K562 (cell line): ENCODE data around the gene ELMO1. TPM values are rescaled to one million over a fixed set of nuclear protein-coding genes. Genes with fewer than 3 reads are reported as not detected.

Source experiments
- ATAC-seq: fragments of 200-7000 bp; cut with Tn5 transposase; 3 replicates; pipeline ENCODE4 v1.9.1; 2020; ENCODE audit warnings: moderate library complexity
- BruUV-seq: library from RNA; stranded (reverse); fragments of 400-500 nt; replicated peaks from 2 replicates; lab custom pipeline; 2021; lab: Mats Ljungman, UMichigan
- CTCF ChIA-PET: fragments of 300-600 bp; formaldehyde crosslinking; extraction: SDS; loops from one replicate; lab custom pipeline; 2021; ENCODE audit warnings: low intra/inter-chr PET ratio; lab: Yijun Ruan, JAX
- POLR2A ChIA-PET: fragments of 300-600, 350-650 bp; sonication (Branson Sonifier 250); formaldehyde crosslinking; extraction: SDS; loops from one replicate; lab custom pipeline; 2021; ENCODE audit warnings: antibody characterized with exemption, inconsistent platforms; lab: Yijun Ruan, JAX
- DNase-seq, 4 experiments: peaks; one replicate each; pipeline versions ENCODE4 v3.0.0 to v3.0.0-alpha.2; 2011 to 2018; ENCODE audit warnings: low spot score in 3 of 4, mixed read lengths in 3 of 4; ENCODE audit errors: extremely low read depth in 1 of 4
- FAIRE-seq: peaks from 2 replicates; lab custom pipeline; 2011; peaks lifted over from hg19 to GRCh38; lab: Jason Lieb, UNC
- H2AFZ ChIP-seq: 2 replicates; pipeline ENCODE4 v1.6.0; 2011; ENCODE audit warnings: low read depth, low read length, control low read depth, inconsistent platforms
- H3K27ac ChIP-seq: fragments of 200-600 bp; 3 replicates; pipeline ENCODE4 v1.8.0; 2011; ENCODE audit warnings: low read depth, mild to moderate bottlenecking, control low read depth, inconsistent platforms, low read length, moderate library complexity, mixed read lengths; ENCODE audit errors: extremely low read depth
- H3K27me3 ChIP-seq, 2 experiments: fragments of 300-600 bp in 1 of 2; 2 replicates in 1 of 2; 3 replicates in 1 of 2; pipeline versions ENCODE4 v1.6.0 to v1.8.0; 2011; ENCODE audit warnings: inconsistent platforms in 2 of 2, low read length in 2 of 2, mild to moderate bottlenecking in 1 of 2, mixed read lengths in 1 of 2, moderate library complexity in 1 of 2; ENCODE audit not compliant: control insufficient read depth in 2 of 2, insufficient read depth in 2 of 2
- H3K36me3 ChIP-seq: fragments of 300-600 bp; 3 replicates; pipeline ENCODE4 v1.8.0; 2011; ENCODE audit warnings: mild to moderate bottlenecking, low read length, inconsistent platforms; ENCODE audit not compliant: control insufficient read depth, insufficient read depth
- H3K4me1 ChIP-seq, 2 experiments: fragments of 200-600 bp in 1 of 2; replicated peaks in 1 of 2; 2 replicates in 1 of 2; 3 replicates in 1 of 2; pipeline versions ENCODE4 v1.5.1 to v1.8.0; 2011; ENCODE audit warnings: inconsistent platforms in 2 of 2, low read length in 2 of 2, mild to moderate bottlenecking in 1 of 2, mixed read lengths in 1 of 2, moderate library complexity in 1 of 2; ENCODE audit not compliant: control insufficient read depth in 2 of 2, insufficient read depth in 2 of 2
- H3K4me2 ChIP-seq: 2 replicates; pipeline ENCODE4 v1.6.1; 2011; ENCODE audit warnings: low read length, control low read depth, inconsistent platforms, mixed read lengths; ENCODE audit not compliant: insufficient read depth
- H3K4me3 ChIP-seq: fragments of 200-600 bp; sonication (generic), shearing (Covaris generic); 2 replicates; pipeline ENCODE4 v1.5.1; 2016; ENCODE audit warnings: control low read depth, inconsistent platforms
- H3K79me2 ChIP-seq: fragments of 200-600 bp; 3 replicates; pipeline ENCODE4 v1.8.0; 2011; ENCODE audit warnings: low read length, inconsistent platforms; ENCODE audit not compliant: control insufficient read depth, insufficient read depth
- H3K9ac ChIP-seq, 2 experiments: 2 replicates each; pipeline versions ENCODE4 v1.6.0 to v1.6.1; 2011; ENCODE audit warnings: low read depth in 2 of 2, low read length in 2 of 2, control low read depth in 1 of 2, inconsistent platforms in 1 of 2, mild to moderate bottlenecking in 1 of 2, mixed read lengths in 1 of 2; ENCODE audit not compliant: insufficient read depth in 1 of 2
- H3K9me1 ChIP-seq: one replicate; pipeline ENCODE4 v1.6.0; 2011; ENCODE audit warnings: inconsistent platforms, mild to moderate bottlenecking, low read length, moderate library complexity; ENCODE audit not compliant: control insufficient read depth, insufficient read depth
- H3K9me3 ChIP-seq: replicated peaks from 2 replicates; pipeline ENCODE4 v1.5.1; 2011; ENCODE audit warnings: low read depth, low read length, inconsistent platforms; ENCODE audit not compliant: control insufficient read depth, insufficient read depth
- H4K20me1 ChIP-seq: replicated peaks from 2 replicates; pipeline ENCODE4 v1.6.1; 2011; ENCODE audit warnings: low read length, inconsistent platforms, mixed read lengths; ENCODE audit not compliant: control insufficient read depth, insufficient read depth
- MAFK ChIP-seq: IDR thresholded peaks from 2 replicates; pipeline ENCODE4 v1.6.1; 2011; ENCODE audit warnings: low read length, improper control_type of control experiment
- ZNF146 ChIP-seq: IDR thresholded peaks from one replicate; pipeline ENCODE4 v1.6.1; 2018; ENCODE audit warnings: missing compliant biosample characterization; ENCODE audit not compliant: unreplicated experiment
- WGBS: fragments of 100-300 bp; shearing (Covaris generic); methylation state at CpG from one replicate; pipeline ENCODE4 v1.1.6; 2016; ENCODE audit warnings: low coverage, mixed read lengths; ENCODE audit not compliant: insufficient coverage; ENCODE audit errors: missing lambda C conversion rate; 5-methylcytosine and 5-hydroxymethylcytosine counted together
- in situ Hi-C: fragments of 300-500 bp; cut with MboI; formaldehyde crosslinking; loops from 4 replicates; pipeline ENCODE4 v1.15.0; 2018; ENCODE audit warnings: inconsistent platforms, mixed read lengths
- intact Hi-C: fragments of 100-400 bp; cut with micrococcal nuclease; formaldehyde crosslinking; loops from 2 replicates; pipeline ENCODE4 v1.14.2; 2022
- polyA plus RNA-seq, 8 experiments: library from polyadenylated mRNA; depleted of rRNA in 4 of 8; stranded (reverse) in 5 of 8; unstranded in 3 of 8; fragments of >200 nt; fragmentation: Nextera tagmentation in 2 of 8; fragmentation: Illumina TruSeq in 1 of 8; extraction: Ambion mirVana in 2 of 8; extraction: Trizol in 1 of 8; gene quantifications; 2 replicates each; pipeline versions ENCODE4 v1.2.1 to v1.2.3, GENCODE V29; 2011 to 2014; ENCODE audit warnings: inconsistent platforms in 1 of 8, missing spikeins in 1 of 8
- total RNA-seq, 7 experiments: library from RNA; depleted of rRNA in 6 of 7; stranded (reverse); fragments of >200 nt in 6 of 7; fragmentation: Illumina TruSeq in 2 of 7; extraction: Trizol in 2 of 7; gene quantifications; 2 replicates each; pipeline versions ENCODE4 v1.2.1 to v1.2.3, GENCODE V29; 2011 to 2021; ENCODE audit warnings: low replicate concordance in 1 of 7
- TF ChIP-seq, protein P1 (sequence below): fragments of 450-650 bp; IDR thresholded peaks from 2 replicates; pipeline ENCODE4 v1.6.1; 2016; ENCODE audit warnings: mild to moderate bottlenecking, moderate library complexity

The ELMO1 gene
- total and polyA plus RNA-seq, 9 of the 15 experiments (the other 6 are each of a cell fraction or from before 2014, with no cell fraction given) = 0.36 to 7.2 (median 3.6) TPM

DNA sequence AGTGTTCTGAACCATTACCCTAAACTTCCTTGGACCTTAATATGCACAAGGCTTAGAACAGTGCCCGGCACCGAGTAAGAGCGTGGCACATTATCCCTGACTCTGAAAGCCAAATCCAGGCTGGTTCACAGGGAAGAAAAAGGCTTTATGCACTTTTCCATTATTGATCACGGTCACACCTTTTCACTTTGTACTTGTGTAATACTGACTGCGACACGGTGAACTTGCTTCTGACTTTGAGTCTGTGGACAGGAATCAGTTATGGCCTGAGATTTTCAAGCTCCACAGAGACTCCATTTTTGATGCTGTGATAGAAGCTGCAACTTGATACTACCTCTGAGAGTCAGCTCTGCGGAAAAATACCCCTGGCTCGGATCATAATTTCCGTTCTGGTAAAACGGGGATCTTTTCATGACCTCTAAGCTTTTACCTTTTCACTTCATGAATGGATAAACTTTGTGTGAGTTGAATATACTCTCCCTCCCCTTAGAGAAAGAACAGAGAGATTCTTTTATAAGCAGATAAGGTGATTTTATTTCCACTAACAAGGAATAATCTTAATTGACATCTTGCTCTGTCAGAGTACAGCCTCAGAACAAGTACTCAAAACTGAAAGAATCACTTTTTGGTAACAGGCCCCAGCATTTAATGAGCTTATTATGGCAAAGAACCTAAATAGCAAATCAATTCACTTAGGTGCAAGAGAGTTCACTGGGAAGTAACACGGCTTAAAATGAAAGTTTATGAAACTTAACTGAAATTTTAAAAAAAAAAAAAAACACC, 88.8 kb downstream of the ELMO1 start:
- Histone ChIP-seq H3K9ac (no peak overlapping the region), H3K27me3 (no peaks in the 10 kb centered on the region), H2AFZ (peak overlapping the region; percentile 34; the same call in 1 of the 2 replicates), H3K4me2 (no peak overlapping the region), H3K4me1 (peaks cover 0 to 33% of the 10 kb centered on the region in 2 experiments; a peak in 4 of 5 replicates), H3K4me3 (no peak overlapping the region), H3K9me1 (no peaks in the 10 kb centered on the region), H3K9me3 (no peaks in the 10 kb centered on the region), H3K27ac (no peak overlapping the region), H4K20me1 (no peaks in the 10 kb centered on the region), H3K79me2 (no peaks in the 10 kb centered on the region), H3K36me3 (no peaks in the 10 kb centered on the region)
- TF ChIP-seq ZNF146 (no peak), MAFK (0 out of 2 replicates have a peak, but pooled peaks have one; percentile 4)
- no peak for DNase-seq
- ChIA-PET CTCF (no interaction called here), POLR2A (no interaction called here)
- intact Hi-C loops (no loop called here), in situ Hi-C loops (no loop called here)
- no TSS peak for BruUV-seq
- WGBS = 48% methylated on average over 11 of the region's 11 CpGs
- no peak for FAIRE-seq
- ATAC-seq = no peak

DNA sequence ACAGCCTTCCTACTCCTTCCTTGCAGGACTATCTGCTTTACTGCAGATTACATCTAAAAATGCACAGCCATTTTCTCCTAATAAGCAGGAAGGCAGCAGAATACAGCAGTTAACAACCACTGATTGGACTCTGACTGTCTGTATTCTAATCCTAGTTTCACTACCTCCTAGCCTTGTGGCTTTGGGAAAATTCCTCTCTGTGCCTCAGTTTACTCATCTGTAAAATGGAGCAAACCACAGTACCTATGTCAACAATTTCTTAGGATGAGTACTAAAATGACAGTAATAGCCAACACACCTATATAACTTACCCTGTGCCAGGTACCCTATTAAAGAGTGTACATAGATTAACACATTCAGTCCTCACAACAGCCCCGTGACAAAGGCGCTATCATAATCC, 89.5 kb downstream of the ELMO1 start:
- intact Hi-C loops (no loop called here), in situ Hi-C loops (no loop called here)
- Histone ChIP-seq H3K27me3 (no peaks in the 10 kb centered on the region), H3K4me3 (no peak overlapping the region), H4K20me1 (no peaks in the 10 kb centered on the region), H2AFZ (no peak overlapping the region), H3K9me1 (no peaks in the 10 kb centered on the region), H3K9ac (no peak overlapping the region), H3K9me3 (no peaks in the 10 kb centered on the region), H3K4me1 (peaks cover 0 to 38% of the 10 kb centered on the region in 2 experiments; a peak in 4 of 5 replicates), H3K4me2 (no peak overlapping the region), H3K27ac (no peak overlapping the region), H3K79me2 (no peaks in the 10 kb centered on the region), H3K36me3 (no peaks in the 10 kb centered on the region)
- 89% methylated on average over 2 of the region's 2 CpGs for WGBS
- CTCF ChIA-PET = no interaction called here
- ATAC-seq (no peak), DNase-seq (no peak), FAIRE-seq (no peak)
- no TSS peak for BruUV-seq
- POLR2A ChIA-PET = no interaction called here
- TF ChIP-seq, protein P1, sequence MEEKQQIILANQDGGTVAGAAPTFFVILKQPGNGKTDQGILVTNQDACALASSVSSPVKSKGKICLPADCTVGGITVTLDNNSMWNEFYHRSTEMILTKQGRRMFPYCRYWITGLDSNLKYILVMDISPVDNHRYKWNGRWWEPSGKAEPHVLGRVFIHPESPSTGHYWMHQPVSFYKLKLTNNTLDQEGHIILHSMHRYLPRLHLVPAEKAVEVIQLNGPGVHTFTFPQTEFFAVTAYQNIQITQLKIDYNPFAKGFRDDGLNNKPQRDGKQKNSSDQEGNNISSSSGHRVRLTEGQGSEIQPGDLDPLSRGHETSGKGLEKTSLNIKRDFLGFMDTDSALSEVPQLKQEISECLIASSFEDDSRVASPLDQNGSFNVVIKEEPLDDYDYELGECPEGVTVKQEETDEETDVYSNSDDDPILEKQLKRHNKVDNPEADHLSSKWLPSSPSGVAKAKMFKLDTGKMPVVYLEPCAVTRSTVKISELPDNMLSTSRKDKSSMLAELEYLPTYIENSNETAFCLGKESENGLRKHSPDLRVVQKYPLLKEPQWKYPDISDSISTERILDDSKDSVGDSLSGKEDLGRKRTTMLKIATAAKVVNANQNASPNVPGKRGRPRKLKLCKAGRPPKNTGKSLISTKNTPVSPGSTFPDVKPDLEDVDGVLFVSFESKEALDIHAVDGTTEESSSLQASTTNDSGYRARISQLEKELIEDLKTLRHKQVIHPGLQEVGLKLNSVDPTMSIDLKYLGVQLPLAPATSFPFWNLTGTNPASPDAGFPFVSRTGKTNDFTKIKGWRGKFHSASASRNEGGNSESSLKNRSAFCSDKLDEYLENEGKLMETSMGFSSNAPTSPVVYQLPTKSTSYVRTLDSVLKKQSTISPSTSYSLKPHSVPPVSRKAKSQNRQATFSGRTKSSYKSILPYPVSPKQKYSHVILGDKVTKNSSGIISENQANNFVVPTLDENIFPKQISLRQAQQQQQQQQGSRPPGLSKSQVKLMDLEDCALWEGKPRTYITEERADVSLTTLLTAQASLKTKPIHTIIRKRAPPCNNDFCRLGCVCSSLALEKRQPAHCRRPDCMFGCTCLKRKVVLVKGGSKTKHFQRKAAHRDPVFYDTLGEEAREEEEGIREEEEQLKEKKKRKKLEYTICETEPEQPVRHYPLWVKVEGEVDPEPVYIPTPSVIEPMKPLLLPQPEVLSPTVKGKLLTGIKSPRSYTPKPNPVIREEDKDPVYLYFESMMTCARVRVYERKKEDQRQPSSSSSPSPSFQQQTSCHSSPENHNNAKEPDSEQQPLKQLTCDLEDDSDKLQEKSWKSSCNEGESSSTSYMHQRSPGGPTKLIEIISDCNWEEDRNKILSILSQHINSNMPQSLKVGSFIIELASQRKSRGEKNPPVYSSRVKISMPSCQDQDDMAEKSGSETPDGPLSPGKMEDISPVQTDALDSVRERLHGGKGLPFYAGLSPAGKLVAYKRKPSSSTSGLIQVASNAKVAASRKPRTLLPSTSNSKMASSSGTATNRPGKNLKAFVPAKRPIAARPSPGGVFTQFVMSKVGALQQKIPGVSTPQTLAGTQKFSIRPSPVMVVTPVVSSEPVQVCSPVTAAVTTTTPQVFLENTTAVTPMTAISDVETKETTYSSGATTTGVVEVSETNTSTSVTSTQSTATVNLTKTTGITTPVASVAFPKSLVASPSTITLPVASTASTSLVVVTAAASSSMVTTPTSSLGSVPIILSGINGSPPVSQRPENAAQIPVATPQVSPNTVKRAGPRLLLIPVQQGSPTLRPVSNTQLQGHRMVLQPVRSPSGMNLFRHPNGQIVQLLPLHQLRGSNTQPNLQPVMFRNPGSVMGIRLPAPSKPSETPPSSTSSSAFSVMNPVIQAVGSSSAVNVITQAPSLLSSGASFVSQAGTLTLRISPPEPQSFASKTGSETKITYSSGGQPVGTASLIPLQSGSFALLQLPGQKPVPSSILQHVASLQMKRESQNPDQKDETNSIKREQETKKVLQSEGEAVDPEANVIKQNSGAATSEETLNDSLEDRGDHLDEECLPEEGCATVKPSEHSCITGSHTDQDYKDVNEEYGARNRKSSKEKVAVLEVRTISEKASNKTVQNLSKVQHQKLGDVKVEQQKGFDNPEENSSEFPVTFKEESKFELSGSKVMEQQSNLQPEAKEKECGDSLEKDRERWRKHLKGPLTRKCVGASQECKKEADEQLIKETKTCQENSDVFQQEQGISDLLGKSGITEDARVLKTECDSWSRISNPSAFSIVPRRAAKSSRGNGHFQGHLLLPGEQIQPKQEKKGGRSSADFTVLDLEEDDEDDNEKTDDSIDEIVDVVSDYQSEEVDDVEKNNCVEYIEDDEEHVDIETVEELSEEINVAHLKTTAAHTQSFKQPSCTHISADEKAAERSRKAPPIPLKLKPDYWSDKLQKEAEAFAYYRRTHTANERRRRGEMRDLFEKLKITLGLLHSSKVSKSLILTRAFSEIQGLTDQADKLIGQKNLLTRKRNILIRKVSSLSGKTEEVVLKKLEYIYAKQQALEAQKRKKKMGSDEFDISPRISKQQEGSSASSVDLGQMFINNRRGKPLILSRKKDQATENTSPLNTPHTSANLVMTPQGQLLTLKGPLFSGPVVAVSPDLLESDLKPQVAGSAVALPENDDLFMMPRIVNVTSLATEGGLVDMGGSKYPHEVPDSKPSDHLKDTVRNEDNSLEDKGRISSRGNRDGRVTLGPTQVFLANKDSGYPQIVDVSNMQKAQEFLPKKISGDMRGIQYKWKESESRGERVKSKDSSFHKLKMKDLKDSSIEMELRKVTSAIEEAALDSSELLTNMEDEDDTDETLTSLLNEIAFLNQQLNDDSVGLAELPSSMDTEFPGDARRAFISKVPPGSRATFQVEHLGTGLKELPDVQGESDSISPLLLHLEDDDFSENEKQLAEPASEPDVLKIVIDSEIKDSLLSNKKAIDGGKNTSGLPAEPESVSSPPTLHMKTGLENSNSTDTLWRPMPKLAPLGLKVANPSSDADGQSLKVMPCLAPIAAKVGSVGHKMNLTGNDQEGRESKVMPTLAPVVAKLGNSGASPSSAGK = no peak
